Measurements from ENCODE around the gene PNO1. TPM values are rescaled to one million over a fixed set of nuclear protein-coding genes. Genes with fewer than 3 reads are reported as not detected.

Gene PNO1
- total RNA-seq, 2 experiments from 2014 or later, result 25.1 to 26.2 TPM

- intact Hi-C loops (cut with micrococcal nuclease), result no loop called here
- no peaks in the 10 kb centered on the region for H3K27me3 Mint-ChIP-seq
- H3K9me3 Mint-ChIP-seq, result no peaks in the 10 kb centered on the region
- H3K4me1 Mint-ChIP-seq (ENCODE audit: low read depth), result peaks cover 41% of the 10 kb centered on the region
- no peak for TF ChIP-seq CTCF (IDR thresholded peaks at IDR 0.05)
- CTCF ChIA-PET, result interaction anchor here (1.0 to 2.1 kb wide), 9 partner anchors 9 to 288 kb away, joined by 3 to 21 read pairs (median 5); partner anchors contain the start of gene PPP3R1
- peaks cover 5% of the 10 kb centered on the region for H3K36me3 Mint-ChIP-seq (ENCODE audit: low read depth)
- H3K4me3 Mint-ChIP-seq, result peak overlapping the region; percentile 32
- ATAC-seq (no peak), DNase-seq (no peak)
- POLR2A ChIA-PET, result interaction anchor here (1.2 kb wide), 1 partner anchor 16 kb away, joined by 3 read pairs; no protein-coding TSS in a partner anchor
- peak overlapping the region; percentile 87 for H3K27ac Mint-ChIP-seq
These were observed 4.9 kb upstream of the PNO1 start for GRCh38 chr2:68152681-68153347.

GRCh38 chr2:68155618-68156017, 2.1 kb upstream of the PNO1 start:
- H3K9me3 Mint-ChIP-seq, result no peaks in the 10 kb centered on the region
- intact Hi-C loops (cut with micrococcal nuclease), result loop anchor here (5.0 kb wide), 1 partner anchor 97 kb away; the partner anchor contains the start of gene PPP3R1
- ATAC-seq, result no peak
- peaks cover 51% of the 10 kb centered on the region for H3K4me1 Mint-ChIP-seq (ENCODE audit: low read depth)
- H3K27me3 Mint-ChIP-seq, result no peaks in the 10 kb centered on the region
- no peak overlapping the region for H3K4me3 Mint-ChIP-seq
- POLR2A ChIA-PET, result no interaction called here
- DNase-seq, result no peak
- peaks cover 17% of the 10 kb centered on the region for H3K36me3 Mint-ChIP-seq (ENCODE audit: low read depth)
- TF ChIP-seq CTCF (IDR thresholded peaks at IDR 0.05), result no peak
- H3K27ac Mint-ChIP-seq, result no peak overlapping the region
- CTCF ChIA-PET, result interaction anchor here (1.2 to 2.9 kb wide), 3 partner anchors 12 to 36 kb away, joined by 3 to 22 read pairs (median 15); no protein-coding TSS in a partner anchor

GRCh38 chr2:68156419-68156818, 1.3 kb upstream of the PNO1 start:
- H3K27me3 Mint-ChIP-seq, result no peaks in the 10 kb centered on the region
- ATAC-seq, result no peak
- ChIA-PET POLR2A (interaction anchor here (0.7 to 2.5 kb wide), 6 partner anchors 11 to 1772 kb away, joined by 3 to 15 read pairs (median 8); no protein-coding TSS in a partner anchor), CTCF (interaction anchor here (1.2 to 2.9 kb wide), 7 partner anchors 11 to 126 kb away, joined by 3 to 22 read pairs (median 6); no protein-coding TSS in a partner anchor)
- peaks cover 51% of the 10 kb centered on the region for H3K4me1 Mint-ChIP-seq (ENCODE audit: low read depth)
- H3K9me3 Mint-ChIP-seq, result no peaks in the 10 kb centered on the region
- intact Hi-C loops (cut with micrococcal nuclease), result loop anchor here (5.0 kb wide), 1 partner anchor 96 kb away; the partner anchor contains the start of gene PPP3R1
- no peak for DNase-seq
- H3K4me3 Mint-ChIP-seq, result peak overlapping the region; percentile 97
- peak overlapping the region; percentile 100 for H3K27ac Mint-ChIP-seq
- H3K36me3 Mint-ChIP-seq (ENCODE audit: low read depth), result peaks cover 23% of the 10 kb centered on the region
- no peak for TF ChIP-seq CTCF (IDR thresholded peaks at IDR 0.05)

GRCh38 chr2:68157002-68157401, 686 bp upstream of the PNO1 start:
- no peaks in the 10 kb centered on the region for H3K9me3 Mint-ChIP-seq
- H3K36me3 Mint-ChIP-seq (ENCODE audit: low read depth), result peaks cover 26% of the 10 kb centered on the region
- ChIA-PET CTCF (interaction anchor here (1.2 to 2.9 kb wide), 7 partner anchors 11 to 125 kb away, joined by 3 to 22 read pairs (median 6); no protein-coding TSS in a partner anchor), POLR2A (interaction anchor here (1.0 to 2.5 kb wide), 7 partner anchors 10 to 97 kb away, joined by 3 to 15 read pairs (median 7); no protein-coding TSS in a partner anchor)
- peaks cover 49% of the 10 kb centered on the region for H3K4me1 Mint-ChIP-seq (ENCODE audit: low read depth)
- intact Hi-C loops (cut with micrococcal nuclease), result loop anchor here (5.0 kb wide), 1 partner anchor 95 kb away; the partner anchor contains the start of gene PPP3R1
- H3K27me3 Mint-ChIP-seq, result no peaks in the 10 kb centered on the region
- peak overlapping the region; percentile 100 for H3K27ac Mint-ChIP-seq
- no peak for DNase-seq
- ATAC-seq, result peak; percentile 43
- TF ChIP-seq CTCF (IDR thresholded peaks at IDR 0.05), result no peak
- peak overlapping the region; percentile 97 for H3K4me3 Mint-ChIP-seq

- TF ChIP-seq CTCF (IDR thresholded peaks at IDR 0.05), result no peak
- Mint-ChIP-seq H3K27me3 (no peaks in the 10 kb centered on the region), H3K27ac (peak overlapping the region; percentile 100), H3K9me3 (no peaks in the 10 kb centered on the region), H3K4me1 (ENCODE audit: low read depth) (peaks cover 41% of the 10 kb centered on the region), H3K36me3 (ENCODE audit: low read depth) (peaks cover 35% of the 10 kb centered on the region), H3K4me3 (peak overlapping the region; percentile 97)
- POLR2A ChIA-PET, result interaction anchor here (1.1 to 2.5 kb wide), 9 partner anchors 9 to 310 kb away, joined by 3 to 15 read pairs (median 6); partner anchors contain the start of gene PPP3R1
- CTCF ChIA-PET, result interaction anchor here (2.7 to 2.9 kb wide), 3 partner anchors 10 to 36 kb away, joined by 13 to 22 read pairs (median 15); no protein-coding TSS in a partner anchor
- intact Hi-C loops (cut with micrococcal nuclease), result loop anchor here (5.0 kb wide), 1 partner anchor 94 kb away; the partner anchor contains the start of gene PPP3R1
- ATAC-seq (no peak), DNase-seq (no peak)
These were observed 403 bp downstream of the PNO1 start for GRCh38 chr2:68158134-68158447.
